Endothelial cell of umbilical vein (primary cell): ENCODE measurements around the gene DCLK1. TPM values are rescaled to one million over a fixed set of nuclear protein-coding genes. Genes with fewer than 3 reads are reported as not detected.

Experiments
- BruUV-seq: library from RNA; stranded (reverse); fragments of 400-500 nt; replicated peaks from 2 replicates; lab custom pipeline; 2021; lab: Mats Ljungman, UMichigan
- CTCF ChIA-PET: fragments of 300-600, 350-600 bp; sonication (Branson Sonifier 250); formaldehyde crosslinking; loops from one replicate; lab custom pipeline; 2021; ENCODE audit warnings: antibody characterized with exemption, inconsistent platforms; lab: Charles Lee
- POLR2A ChIA-PET: fragments of 300-600, 350-600 bp; sonication (Branson Sonifier 250); formaldehyde crosslinking; loops from one replicate; lab custom pipeline; 2021; ENCODE audit warnings: antibody characterized with exemption, inconsistent platforms; lab: Charles Lee
- DNase-seq: peaks from one replicate; pipeline ENCODE4 v3.0.0-alpha.2; 2011; ENCODE audit warnings: low read depth, low spot score
- FAIRE-seq: peaks from 2 replicates; lab custom pipeline; 2011; peaks lifted over from hg19 to GRCh38; lab: Jason Lieb, UNC
- H2AFZ ChIP-seq: 2 replicates; pipeline ENCODE4 v1.6.0; 2012; ENCODE audit warnings: low read depth, low read length, control low read depth, inconsistent platforms
- H3K27ac ChIP-seq: 2 replicates; pipeline ENCODE4 v1.5.1; 2011; ENCODE audit warnings: low read depth, mild to moderate bottlenecking, control low read depth, low read length, moderate library complexity; ENCODE audit not compliant: insufficient read depth
- H3K27me3 ChIP-seq, 2 experiments: 2 replicates each; pipeline versions ENCODE4 v1.6.0 to v1.6.1; 2011; ENCODE audit warnings: low read length in 2 of 2, mixed read lengths in 1 of 2; ENCODE audit not compliant: control insufficient read depth in 2 of 2, insufficient read depth in 2 of 2
- H3K36me3 ChIP-seq, 2 experiments: 2 replicates in 1 of 2; 3 replicates in 1 of 2; pipeline ENCODE4 v1.5.1; 2011; ENCODE audit warnings: low read length in 2 of 2, mild to moderate bottlenecking in 1 of 2, moderate library complexity in 1 of 2; ENCODE audit not compliant: control insufficient read depth in 2 of 2, insufficient read depth in 2 of 2; ENCODE audit errors: extremely low read depth in 1 of 2
- H3K4me1 ChIP-seq: 3 replicates; pipeline ENCODE4 v1.5.1; 2011; ENCODE audit warnings: mild to moderate bottlenecking, low read length; ENCODE audit not compliant: control insufficient read depth, insufficient read depth; ENCODE audit errors: extremely low read depth
- H3K4me2 ChIP-seq: 2 replicates; pipeline ENCODE4 v1.6.1; 2011; ENCODE audit warnings: low read length, control low read depth, mixed read lengths; ENCODE audit not compliant: insufficient read depth
- H3K4me3 ChIP-seq, 3 experiments: fragments of 200-600 bp in 1 of 3; sonication (generic), shearing (Covaris generic) in 1 of 3; replicated peaks in 1 of 3; 2 replicates each; pipeline ENCODE4 v1.5.1; 2011 to 2016; ENCODE audit warnings: control low read depth in 3 of 3, low read length in 3 of 3, mild to moderate bottlenecking in 2 of 3, inconsistent platforms in 1 of 3, low read depth in 1 of 3, moderate library complexity in 1 of 3; ENCODE audit not compliant: insufficient read depth in 1 of 3
- H3K79me2 ChIP-seq: 2 replicates; pipeline ENCODE4 v1.6.0; 2012; ENCODE audit warnings: low read length, inconsistent platforms; ENCODE audit not compliant: control insufficient read depth, insufficient read depth
- H3K9ac ChIP-seq: replicated peaks from 2 replicates; pipeline ENCODE3; 2011; ENCODE audit warnings: low read length, control low read depth; ENCODE audit not compliant: insufficient read depth; ENCODE audit errors: extremely low read depth
- H3K9me1 ChIP-seq: replicated peaks from 3 replicates; pipeline ENCODE4 v1.6.0; 2011; ENCODE audit warnings: mild to moderate bottlenecking, low read length; ENCODE audit not compliant: control insufficient read depth, insufficient read depth; ENCODE audit errors: extremely low read depth
- H3K9me3 ChIP-seq: replicated peaks from 2 replicates; pipeline ENCODE4 v1.5.1; 2012; ENCODE audit warnings: low read length, inconsistent platforms; ENCODE audit not compliant: control insufficient read depth, insufficient read depth
- H4K20me1 ChIP-seq: replicated peaks from 2 replicates; pipeline ENCODE3; 2011; ENCODE audit warnings: mild to moderate bottlenecking, low read length; ENCODE audit not compliant: control insufficient read depth, insufficient read depth; ENCODE audit errors: extremely low read depth
- CTCF ChIP-seq, 2 donors: IDR thresholded peaks; 1 replicate in 1 of 2; 2 replicates in 1 of 2; pipeline ENCODE4 v1.5.1; 2011; ENCODE audit warnings: low read length in 2 of 2, mild to moderate bottlenecking in 2 of 2, moderate library complexity in 2 of 2, control low read depth in 1 of 2, inconsistent platforms in 1 of 2, low read depth in 1 of 2; ENCODE audit not compliant: insufficient read depth in 1 of 2; ENCODE audit errors: extremely low read depth in 1 of 2
- EZH2 ChIP-seq: IDR thresholded peaks from 2 replicates; pipeline ENCODE4 v1.6.1; 2012; ENCODE audit warnings: borderline replicate concordance, low read depth, mild to moderate bottlenecking, moderate library complexity, low read length, inconsistent platforms; ENCODE audit not compliant: severe bottlenecking
- FOS ChIP-seq: IDR thresholded peaks from 2 replicates; pipeline ENCODE4 v1.6.1; 2011; ENCODE audit warnings: mild to moderate bottlenecking, low read length, moderate library complexity, borderline replicate concordance; ENCODE audit not compliant: insufficient read depth
- GATA2 ChIP-seq: IDR thresholded peaks from 2 replicates; pipeline ENCODE4 v1.7.0; 2011; ENCODE audit warnings: low read depth, mild to moderate bottlenecking, moderate library complexity, mixed read lengths, low read length; ENCODE audit not compliant: insufficient read length, insufficient read depth
- JUN ChIP-seq: IDR thresholded peaks from 2 replicates; pipeline ENCODE4 v1.6.1; 2011; ENCODE audit warnings: borderline replicate concordance, low read depth; ENCODE audit not compliant: insufficient read length, insufficient read depth
- MAX ChIP-seq: IDR thresholded peaks from 2 replicates; pipeline ENCODE4 v1.6.1; 2011; ENCODE audit not compliant: insufficient read depth, insufficient read length
- MYC ChIP-seq: IDR thresholded peaks from one replicate; pipeline ENCODE4 v1.6.1; 2011; ENCODE audit warnings: mild to moderate bottlenecking, low read depth, low read length
- POLR2A ChIP-seq: IDR thresholded peaks from 2 replicates; pipeline ENCODE4 v1.6.1; 2012; ENCODE audit warnings: low read depth, mild to moderate bottlenecking, control low read depth, low read length
- POLR2AphosphoS5 ChIP-seq: IDR thresholded peaks from 2 replicates; pipeline ENCODE4 v1.6.1; 2012; ENCODE audit warnings: low read depth, mild to moderate bottlenecking, control low read depth, low read length, moderate library complexity; ENCODE audit not compliant: insufficient read depth
- dilution Hi-C: fragments of 300-500 bp; cut with MboI; formaldehyde crosslinking; loops from one replicate; pipeline ENCODE4 v1.15.0; 2019; ENCODE audit warnings: low sequenced_read_pairs; ENCODE audit not compliant: extremely low pct_ligation_motif_present
- intact Hi-C: fragments of 100-400 bp; cut with micrococcal nuclease; formaldehyde crosslinking; loops from one replicate; pipeline ENCODE4 v1.10.0; 2022
- polyA plus RNA-seq, 4 experiments: library from polyadenylated mRNA; depleted of rRNA in 3 of 4; stranded (reverse) in 3 of 4; unstranded in 1 of 4; fragments of >200 nt; gene quantifications; 2 replicates each; pipeline versions ENCODE4 v1.2.1 to v1.2.3, GENCODE V29; 2011 to 2012; ENCODE audit warnings: missing spikeins in 1 of 4
- total RNA-seq: library from RNA; stranded (reverse); gene quantifications from 2 replicates; pipeline ENCODE4 v1.2.3, GENCODE V29; 2021

DCLK1 gene
- total and polyA plus RNA-seq, 2 donors (not counting 3 experiments of a cell fraction or from before 2014, with no cell fraction given), result 0.28 to 3.9 TPM

DNA sequence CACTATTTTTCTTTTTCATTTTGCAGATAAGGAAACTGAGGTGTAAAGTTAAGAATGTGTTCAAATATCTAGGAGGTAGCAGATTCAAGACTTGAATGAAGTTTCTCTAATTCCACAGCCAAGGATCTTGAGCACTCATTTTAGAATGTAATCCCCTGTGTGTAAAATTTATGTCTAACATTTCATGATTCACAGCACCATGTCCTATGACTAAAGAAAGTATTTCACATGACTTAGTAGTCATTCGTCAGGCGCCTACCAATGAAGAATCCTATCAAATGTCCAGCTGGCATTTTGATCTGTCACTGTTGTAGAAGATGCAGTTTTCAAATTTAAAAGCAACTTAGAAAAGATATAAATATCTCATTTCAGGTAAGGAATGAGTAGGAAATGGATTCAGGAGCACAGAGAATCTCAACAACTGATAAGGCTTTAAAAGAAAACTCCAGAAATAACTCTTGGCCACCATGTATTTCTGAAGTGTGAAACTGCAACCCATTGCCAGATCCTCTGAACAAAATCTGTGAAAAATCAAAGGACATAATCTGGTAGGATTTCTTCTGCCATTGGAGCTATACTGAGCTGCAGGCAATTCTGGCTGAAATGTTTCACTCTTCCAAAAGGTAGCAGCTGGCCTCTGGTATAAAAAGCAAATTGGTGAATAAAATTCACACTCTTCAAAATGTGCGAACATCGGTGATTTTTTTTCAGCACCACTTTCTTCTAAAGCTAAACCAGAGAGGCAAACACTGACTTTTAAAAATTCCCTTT is 92.2 kb downstream of the DCLK1 start:
- Histone ChIP-seq H2AFZ (no peak overlapping the region), H3K27ac (no peak overlapping the region), H3K79me2 (no peaks in the 10 kb centered on the region), H4K20me1 (no peaks in the 10 kb centered on the region), H3K36me3 (no peaks in the 10 kb centered on the region), H3K27me3 (no peaks in the 10 kb centered on the region), H3K4me3 (no peak overlapping the region), H3K4me2 (no peak overlapping the region), H3K9me3 (no peaks in the 10 kb centered on the region), H3K9ac (no peak overlapping the region), H3K9me1 (no peaks in the 10 kb centered on the region), H3K4me1 (no peaks in the 10 kb centered on the region)
- intact Hi-C loops (no loop called here), dilution Hi-C loops (no loop called here)
- FAIRE-seq (no peak), DNase-seq (no peak)
- ChIA-PET CTCF (interaction anchor here (1.1 kb wide), 1 partner anchor 13 kb away, joined by 3 read pairs; no protein-coding TSS in a partner anchor), POLR2A (no interaction called here)
- BruUV-seq, result no TSS peak
- TF ChIP-seq MAX (no peak), POLR2AphosphoS5 (no peak), CTCF (IDR thresholded peaks at IDR 0.05; ENCODE audit: extremely low read depth in 1 of 2, insufficient read depth in 1 of 2, low read depth in 1 of 2, low read length in 2 of 2) (no peak), POLR2A (no peak), GATA2 (no peak), JUN (no peak), EZH2 (no peak), FOS (no peak), MYC (no peak)
